HG02970 (cell line): ENCODE measurements around the gene APBB1.

Source experiments
- ATAC-seq: cut with Tn5 transposase; IDR thresholded peaks from one replicate; pipeline ENCODE4 v1.9.1; 2021; ENCODE audit warnings: mild to moderate bottlenecking, moderate library complexity, moderate number of reproducible peaks; ENCODE audit not compliant: unreplicated experiment, low FRiP score

Gene APBB1

GRCh38 chr11:6354651-6355485, 64.0 kb downstream of the APBB1 start:
- ATAC-seq = no peak

- ATAC-seq = no peak
Measured at GRCh38 chr11:6353367-6353987, 65.4 kb downstream of the APBB1 start.

GRCh38 chr11:6351782-6352382, 67.0 kb downstream of the APBB1 start:
- ATAC-seq = no peak

- no peak for ATAC-seq
Measured at GRCh38 chr11:6350486-6350885, 68.4 kb downstream of the APBB1 start.

- ATAC-seq = no peak
Measured at GRCh38 chr11:6350043-6350442, 68.9 kb downstream of the APBB1 start.

- no peak for ATAC-seq
Measured at GRCh38 chr11:6345366-6345765, 73.5 kb downstream of the APBB1 start.
